Suppressor macrophage (primary cell): Measurements from ENCODE around the gene ANKRD6.
"Not testable (repeated sequence)": the region's sequence is repeated elsewhere in the genome, so short reads cannot be mapped to it uniquely, and the experiment has no call there.

Source experiments
- DNase-seq, 4 experiments: peaks; one replicate each; pipeline ENCODE4 v3.0.0-alpha.2; 2020 to 2022

ANKRD6 gene

DNA sequence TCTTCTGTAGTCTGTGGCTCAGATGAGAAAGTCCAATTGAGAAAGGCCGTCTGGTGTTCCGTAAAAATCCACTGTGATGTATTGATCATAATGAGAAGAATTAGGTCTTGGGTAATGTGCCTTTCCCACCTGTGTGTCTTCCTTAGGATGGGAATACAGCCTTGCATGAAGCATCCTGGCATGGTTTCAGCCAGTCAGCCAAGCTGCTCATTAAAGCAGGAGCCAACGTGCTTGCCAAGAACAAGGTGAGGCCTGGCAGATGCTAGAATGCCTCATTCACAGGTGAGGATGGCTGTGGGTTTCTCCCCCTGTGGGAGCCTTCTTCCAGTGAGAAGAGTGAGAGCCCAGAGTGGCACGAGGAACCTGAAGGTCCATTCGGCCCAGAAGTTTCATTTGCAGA lies 172.9 kb downstream of the ANKRD6 start:
- no peak for DNase-seq

DNA sequence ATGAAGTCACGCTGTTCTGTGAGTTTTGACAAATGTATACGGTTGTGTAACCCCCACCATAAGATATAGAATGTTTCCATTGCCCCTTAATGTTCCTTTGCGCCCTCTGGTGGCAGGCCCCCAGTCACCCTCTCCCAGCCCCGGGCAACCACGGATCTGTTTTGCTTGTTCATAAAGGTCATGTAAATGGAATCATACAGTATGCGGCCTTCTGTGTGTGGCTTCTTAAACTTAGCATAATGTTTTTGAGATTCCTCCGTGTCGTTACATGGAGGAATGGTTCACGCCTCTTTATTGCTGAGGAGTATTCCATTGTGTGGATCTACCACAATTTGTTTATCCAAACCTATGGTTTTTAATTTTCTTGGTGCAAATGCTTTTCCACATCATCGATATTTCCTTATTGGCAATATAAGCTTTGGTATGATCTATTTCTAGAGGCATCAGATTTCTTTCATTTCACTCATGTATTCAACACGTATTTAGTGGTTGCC lies 177.2 kb downstream of the ANKRD6 start:
- peak; percentile 76 to 89 (median 86) for DNase-seq

DNA sequence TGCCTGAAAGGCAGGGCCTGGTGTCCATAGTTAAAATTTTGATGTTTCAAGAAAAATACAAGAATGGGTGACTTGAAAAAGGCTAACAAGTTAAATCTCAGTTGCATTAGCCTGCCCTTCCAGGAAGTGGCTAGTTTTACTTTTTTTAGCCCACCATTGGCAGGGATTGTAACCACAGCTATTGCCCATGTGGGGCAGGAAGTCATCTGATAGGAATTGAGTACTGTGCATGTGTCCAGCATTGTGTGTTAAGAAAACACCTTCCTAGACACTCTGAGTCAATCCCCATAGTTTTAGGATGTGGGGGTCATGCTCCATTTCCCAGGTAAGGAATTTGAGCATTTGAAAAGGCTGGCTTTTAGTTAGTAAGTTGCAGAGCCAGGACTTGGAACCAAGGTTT lies 178.7 kb downstream of the ANKRD6 start:
- DNase-seq = peak in 2 of 4 experiments; percentile 8 to 22

DNA sequence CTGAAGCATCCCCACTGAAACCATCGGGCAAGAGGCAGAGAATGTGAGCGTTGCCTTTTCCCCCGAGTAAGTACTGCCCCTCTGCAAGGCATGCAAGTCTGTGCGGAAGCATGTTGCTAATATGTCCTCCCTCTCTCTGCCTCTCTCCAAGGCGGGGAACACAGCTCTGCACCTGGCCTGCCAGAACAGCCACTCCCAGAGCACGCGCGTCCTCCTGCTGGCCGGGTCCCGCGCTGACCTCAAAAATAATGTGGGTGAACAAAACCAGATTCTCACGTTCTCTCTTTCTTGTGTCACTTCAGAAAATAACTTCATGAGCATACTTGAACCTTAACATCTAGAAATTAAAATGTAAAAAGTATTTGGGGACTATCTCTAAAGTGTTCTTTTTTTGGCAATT lies 179.2 kb downstream of the ANKRD6 start:
- no peak for DNase-seq

DNA sequence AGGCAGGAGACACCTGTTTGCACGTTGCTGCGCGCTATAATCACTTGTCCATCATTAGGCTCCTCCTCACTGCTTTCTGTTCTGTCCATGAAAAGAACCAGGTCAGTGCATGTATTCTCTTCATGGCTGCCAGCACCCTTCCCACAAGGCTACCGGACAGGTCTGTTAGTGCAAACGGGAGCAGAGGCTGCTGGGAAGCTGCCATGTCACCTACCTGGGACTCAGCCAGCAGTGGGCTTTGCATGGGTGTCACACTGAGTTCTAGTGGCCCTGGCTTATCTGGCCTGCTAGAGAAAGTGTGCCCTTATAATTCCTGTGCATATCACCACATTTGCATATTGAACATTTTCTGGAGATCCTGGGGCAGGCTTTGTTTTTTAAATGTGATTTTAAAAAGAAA lies 180.8 kb downstream of the ANKRD6 start:
- no peak for DNase-seq

DNA sequence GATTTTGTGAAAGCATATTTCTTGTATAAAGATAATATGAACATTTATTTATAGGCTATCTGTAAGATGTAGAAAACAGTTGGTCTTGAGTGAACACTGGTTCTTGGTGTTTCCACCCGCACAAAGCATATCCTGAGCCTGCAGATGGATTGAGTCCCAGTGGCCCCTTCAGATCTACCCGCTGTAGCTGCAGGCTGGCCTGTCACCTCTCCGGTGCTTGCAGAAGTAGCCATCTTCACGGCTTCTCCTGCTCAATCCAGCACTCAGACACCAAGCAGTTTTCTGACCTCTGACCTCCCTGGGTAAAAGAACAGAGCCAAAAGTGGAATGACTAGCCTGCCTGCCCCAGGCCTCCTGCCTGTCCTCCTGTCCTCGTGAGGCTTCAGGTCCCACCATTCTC lies 182.9 kb downstream of the ANKRD6 start:
- no peak for DNase-seq

DNA sequence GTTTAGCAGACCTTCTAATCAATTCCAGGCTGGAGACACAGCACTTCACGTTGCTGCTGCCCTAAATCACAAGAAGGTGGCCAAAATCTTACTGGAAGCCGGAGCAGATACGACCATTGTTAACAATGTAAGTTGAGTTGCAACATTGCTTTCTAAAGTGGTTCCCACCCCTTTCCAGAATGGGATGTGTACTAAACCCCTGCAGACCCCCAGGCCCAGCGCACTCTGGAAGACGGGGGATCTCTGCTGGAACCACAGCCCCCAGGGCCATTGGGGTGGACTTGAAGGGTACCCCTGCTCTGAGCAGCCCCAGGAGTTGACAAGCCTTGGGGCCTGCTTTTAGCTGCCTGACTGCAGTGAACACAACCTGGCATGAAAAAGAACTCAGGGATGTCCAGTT lies 183.6 kb downstream of the ANKRD6 start:
- no peak for DNase-seq

DNA sequence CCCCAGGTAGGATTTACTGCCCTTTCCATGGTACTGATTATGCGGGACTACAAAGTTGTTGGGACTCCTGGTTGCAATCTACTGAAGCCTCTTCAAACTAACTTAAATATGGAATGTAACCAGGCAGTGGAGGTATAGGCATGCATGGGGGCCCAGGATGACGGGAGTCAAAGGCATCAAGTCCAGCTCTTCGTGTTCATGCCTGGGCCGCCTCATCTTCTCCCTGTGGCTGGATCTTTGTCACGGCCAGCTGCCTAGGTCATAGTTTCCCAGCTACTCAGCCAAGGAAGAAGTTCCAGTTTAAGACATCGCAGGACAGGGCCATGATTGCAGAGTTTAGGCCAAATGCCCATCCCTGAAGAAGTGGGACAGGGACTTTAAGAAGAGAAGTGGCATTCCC lies 185.1 kb downstream of the ANKRD6 start:
- no peak for DNase-seq

DNA sequence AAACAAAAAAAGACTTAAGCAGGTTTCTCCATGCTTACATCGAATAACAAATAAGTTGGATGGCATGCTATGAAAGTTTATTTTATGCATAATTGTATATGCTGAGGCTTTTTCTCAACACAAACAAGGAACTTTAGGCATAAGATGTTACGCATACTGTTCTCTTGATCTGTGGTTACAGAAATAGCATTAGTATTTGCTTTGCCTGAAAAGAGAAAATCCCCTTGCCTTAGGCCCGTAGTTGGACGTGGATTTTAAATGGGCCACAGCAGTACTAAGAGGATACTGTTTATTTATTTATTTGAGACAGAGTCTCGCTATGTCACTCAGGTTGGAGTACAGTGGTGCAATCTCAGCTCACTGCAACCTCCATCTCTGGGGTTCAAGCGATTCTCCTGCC lies 186.6 kb downstream of the ANKRD6 start:
- DNase-seq = no peak

DNA sequence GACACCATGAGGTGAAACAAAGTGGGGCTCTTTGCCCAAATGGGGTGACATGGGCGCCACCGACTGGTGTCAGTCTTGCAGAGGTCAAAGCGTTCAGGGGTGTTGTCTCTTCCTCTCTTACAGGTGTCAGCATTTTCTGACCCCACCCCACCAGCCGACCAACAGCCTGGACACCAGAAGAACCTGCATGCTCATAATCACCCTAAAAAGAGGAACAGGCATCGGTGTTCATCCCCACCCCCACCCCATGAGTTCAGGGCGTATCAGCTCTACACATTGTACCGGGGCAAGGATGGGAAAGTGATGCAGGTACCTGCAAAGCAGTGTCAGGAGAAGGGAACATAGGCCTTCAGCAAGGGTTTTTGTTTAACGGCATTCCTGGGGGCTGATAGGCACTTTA lies 190.8 kb downstream of the ANKRD6 start:
- no peak for DNase-seq

DNA sequence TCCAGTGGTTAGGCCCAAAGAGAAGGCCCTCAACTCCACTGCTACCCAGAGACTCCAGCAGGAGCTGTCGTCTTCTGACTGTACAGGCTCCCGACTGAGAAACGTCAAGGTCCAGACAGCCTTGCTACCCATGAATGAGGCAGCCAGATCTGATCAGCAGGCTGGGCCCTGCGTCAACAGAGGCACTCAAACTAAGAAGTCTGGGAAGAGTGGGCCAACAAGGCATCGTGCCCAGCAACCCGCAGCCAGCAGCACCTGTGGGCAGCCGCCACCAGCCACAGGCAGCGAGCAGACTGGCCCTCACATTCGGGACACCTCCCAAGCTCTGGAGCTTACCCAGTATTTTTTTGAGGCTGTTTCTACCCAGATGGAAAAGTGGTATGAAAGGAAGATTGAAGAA lies 197.5 kb downstream of the ANKRD6 start:
- DNase-seq = no peak

DNA sequence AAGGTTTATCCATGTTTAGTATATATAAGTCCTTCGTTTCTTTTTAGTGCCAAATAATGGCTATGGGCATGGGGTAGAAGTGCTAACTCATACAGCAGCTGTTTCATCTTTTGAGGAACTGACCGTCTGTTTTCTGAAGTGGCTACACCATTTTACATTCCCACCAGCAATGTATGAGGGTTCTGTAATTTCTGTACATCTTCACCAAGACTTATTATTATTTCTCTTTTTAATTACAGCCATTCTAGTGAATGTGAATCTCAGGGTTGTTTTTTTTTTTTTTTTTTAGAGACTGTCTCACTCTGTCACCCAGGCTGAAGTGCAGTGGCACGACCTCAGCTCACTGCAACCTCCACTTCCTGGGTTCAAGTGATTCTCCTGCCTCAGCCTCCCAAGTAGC lies 203.5 kb downstream of the ANKRD6 start:
- not testable (repeated sequence) for DNase-seq

DNA sequence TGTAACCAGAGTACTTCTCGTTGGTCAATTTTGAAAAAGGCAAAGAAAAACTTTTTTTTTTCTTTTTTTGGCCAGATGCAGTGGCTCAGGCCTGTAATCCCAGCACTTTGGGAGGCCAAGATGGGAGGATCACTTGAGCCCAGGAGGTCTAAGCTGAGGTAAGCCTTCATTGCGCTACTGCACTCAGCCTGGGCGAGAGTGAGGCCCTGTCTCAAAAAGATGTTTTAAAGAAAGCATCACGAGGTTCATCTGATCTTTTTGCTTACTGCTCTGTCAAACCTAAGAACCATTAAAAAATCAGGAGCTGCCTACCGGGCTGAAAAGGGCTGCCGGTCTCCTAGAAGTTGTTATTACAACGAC lies 205.0 kb downstream of the ANKRD6 start:
- no peak for DNase-seq

DNA sequence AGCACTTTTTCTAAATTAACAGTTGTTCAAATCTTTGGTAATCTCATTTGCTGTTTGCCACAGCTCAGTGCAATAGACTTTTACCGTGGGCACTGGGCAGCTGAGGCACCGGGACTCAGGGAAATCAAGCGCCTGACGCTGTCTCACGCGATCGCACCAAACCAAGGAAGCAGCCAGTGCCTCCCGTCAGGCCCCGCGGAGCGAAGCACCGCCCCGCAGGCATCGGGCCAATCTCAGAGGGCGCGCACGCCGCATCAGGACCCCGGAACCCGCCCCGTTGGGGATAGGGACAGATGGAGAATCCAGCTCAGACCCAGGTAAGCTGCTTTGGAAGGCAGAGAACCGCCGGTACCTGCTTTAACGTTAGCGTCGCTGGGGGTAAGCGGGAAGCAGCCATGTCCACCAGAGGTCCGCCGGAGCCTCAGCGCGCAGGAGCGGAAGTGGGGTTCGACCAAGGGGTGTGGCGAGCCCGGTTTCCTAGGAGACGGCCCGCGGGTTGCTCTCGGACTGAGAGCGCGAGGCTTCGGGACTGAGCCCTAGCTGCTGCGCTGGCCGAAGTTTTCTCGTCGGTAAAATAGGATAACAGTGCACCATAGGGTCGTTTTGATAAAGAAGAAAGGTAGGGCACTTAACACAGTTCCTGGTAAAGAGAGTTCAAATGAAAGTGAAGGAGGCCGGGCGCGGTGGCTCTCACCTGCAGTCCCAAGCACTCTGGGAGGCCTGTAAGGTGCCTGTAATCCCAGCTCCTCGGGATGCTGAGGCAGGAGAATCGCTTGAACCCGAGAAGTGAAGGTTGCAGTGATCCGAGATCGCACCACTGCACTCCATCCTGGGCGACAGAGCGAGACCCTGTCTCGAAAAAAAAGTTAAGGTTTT lies 205.6 kb downstream of the ANKRD6 start, which contains the start of gene LYRM2:
LYRM2 (minus strand) TSS at position 428 of the 876 bp plus-strand sequence; CDS start at position 397, 31 bp downstream.
- peak; percentile 96 to 97 (median 97) for DNase-seq

DNA sequence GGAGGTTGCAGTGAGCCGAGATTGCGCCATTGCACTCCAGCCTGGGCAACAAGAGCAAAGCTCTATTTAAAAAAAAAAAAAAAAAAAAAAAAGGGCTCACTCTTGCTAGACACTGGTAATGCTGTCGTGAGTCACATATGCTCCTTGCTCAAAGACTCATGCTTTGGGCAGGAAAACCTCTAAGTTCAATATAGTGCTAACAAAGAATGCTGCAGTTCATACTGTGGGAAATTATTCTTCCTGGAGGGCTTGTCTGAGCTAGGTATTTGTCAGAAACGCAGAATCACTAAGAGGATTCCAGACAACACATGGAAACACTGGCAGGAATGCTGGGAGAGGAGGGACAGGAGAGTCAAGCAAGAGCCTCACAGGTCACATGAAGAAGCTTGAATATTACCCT lies 207.9 kb downstream of the ANKRD6 start:
- no peak for DNase-seq

DNA sequence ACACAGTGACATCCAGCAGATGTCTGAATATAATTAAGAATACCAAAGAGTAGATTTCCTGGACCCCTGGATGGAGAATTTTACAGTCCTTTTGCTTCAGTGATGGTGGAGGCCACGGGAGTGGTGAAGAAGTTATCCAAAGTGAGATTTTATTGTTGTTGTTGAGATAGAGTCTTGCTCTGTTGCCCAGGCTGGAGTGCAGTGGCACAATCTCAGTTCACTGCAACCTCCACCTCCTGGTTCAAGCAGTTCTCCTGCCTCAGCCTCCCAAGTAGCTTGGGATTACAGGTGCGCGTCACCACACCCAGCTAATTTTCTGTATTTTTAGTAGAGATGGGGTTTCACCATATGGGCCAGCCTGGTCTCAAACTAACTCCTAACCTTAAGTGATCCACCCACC lies 208.6 kb downstream of the ANKRD6 start:
- DNase-seq = not testable (repeated sequence)

DNA sequence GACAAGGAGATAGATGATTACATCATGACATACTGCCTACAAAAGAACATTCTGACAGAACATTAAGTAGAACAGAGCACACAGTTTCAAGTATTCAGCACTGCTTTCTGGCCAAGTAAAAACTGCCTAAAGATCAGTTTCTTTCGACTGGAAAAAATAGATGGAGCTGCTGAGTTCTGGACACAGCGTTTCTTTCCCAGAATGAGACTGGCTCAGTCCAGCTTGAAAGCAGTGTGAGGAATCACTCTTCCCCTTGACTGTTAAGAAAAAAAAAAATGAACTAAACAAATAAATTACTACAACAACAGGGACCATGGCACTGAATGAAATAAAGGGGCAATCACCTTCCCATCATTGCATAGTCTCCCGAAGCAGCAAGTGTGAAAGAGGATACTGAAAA lies 210.0 kb downstream of the ANKRD6 start:
- no peak for DNase-seq

DNA sequence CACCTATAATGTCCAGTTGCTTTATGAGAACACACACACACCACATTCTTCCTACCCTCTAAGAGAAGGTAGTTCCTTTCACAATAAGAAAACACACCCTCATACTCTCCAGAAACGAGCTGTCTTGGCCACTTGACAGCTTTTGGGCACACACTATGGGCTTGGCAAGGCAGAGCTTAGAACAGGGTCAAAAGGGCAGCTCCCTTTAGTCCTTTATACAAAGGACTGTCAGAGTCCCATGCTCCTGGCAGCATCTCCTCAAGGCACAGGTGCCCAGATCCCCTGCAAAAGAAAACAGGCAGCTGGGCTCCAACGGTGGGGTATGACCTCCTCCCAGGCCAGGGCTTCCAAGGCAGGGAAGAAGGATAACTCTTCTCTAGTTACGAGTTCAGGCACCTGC lies 210.5 kb downstream of the ANKRD6 start:
- no peak for DNase-seq

DNA sequence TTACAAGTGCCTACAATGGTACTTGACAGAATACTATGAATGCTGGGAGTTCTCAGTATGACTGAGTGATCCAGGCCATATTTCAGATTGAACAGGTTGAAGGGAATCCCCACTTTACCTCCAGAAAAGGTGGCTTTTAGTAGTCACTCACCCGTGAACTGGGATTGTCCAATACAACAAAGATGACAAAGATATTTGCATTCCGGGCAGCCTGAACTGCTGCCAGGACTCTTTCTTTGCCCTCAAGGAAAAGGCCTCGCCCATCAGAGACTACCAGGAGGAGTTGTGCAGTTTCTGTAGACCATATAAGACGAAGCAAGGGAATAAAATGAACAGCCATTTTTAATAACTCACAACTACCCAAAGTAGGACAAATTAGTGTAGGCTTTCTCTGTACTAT lies 211.9 kb downstream of the ANKRD6 start:
- DNase-seq = no peak

DNA sequence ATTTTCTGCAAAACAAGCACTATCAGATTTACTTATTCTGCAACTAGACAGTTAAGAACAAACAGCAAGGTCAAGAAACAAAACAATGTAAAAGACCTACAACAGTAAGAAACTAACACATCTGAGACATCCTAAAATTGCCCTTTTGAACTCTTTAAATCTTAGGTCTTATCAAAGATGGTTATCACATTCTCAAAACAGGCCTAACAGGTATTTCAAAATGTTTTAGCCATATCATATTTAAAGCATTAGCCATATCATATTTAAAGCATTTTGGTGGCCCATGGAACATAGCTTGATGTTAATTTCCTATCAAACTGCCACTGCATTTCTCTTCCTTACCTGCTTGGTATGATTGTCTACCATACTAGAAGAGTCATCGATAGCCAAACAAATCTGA lies 216.7 kb downstream of the ANKRD6 start:
- DNase-seq = no peak

DNA sequence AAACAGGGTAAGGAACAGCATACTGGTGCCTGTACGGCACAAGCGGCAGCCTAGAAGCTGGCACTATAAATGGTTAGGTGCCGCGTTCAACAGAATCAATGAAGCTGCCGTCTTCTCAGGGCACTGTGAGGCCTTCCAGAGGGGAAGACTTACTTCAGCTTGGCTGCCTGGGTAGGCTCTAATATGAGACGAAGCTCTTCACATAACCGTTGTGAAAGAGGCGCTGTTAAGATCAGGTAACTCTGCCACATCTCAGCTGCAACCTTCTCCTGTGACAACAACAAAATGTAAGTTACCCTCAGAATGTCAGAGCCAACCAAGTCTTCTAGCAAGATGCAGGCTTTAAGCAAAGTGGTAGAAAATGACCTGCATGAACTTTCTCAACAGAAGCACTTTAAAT lies 217.6 kb downstream of the ANKRD6 start:
- no peak for DNase-seq

DNA sequence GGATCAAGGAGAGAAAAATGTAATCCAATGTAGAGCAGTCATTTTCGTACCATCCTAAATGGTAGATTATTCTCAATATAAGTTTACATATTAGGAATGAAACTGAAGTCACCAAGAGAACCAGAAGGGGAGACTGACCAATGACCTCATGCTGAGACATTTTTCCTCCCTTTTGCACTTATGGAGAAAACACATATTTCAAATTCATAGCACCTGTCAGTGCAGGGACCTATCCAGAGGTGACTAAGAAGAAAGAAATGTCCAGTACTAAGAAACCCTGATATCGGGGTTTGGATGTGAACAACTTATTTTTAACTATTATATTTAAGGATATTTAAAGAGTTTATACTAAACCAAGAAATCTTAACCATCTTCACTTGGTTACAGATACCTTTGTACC lies 222.2 kb downstream of the ANKRD6 start:
- DNase-seq = no peak

DNA sequence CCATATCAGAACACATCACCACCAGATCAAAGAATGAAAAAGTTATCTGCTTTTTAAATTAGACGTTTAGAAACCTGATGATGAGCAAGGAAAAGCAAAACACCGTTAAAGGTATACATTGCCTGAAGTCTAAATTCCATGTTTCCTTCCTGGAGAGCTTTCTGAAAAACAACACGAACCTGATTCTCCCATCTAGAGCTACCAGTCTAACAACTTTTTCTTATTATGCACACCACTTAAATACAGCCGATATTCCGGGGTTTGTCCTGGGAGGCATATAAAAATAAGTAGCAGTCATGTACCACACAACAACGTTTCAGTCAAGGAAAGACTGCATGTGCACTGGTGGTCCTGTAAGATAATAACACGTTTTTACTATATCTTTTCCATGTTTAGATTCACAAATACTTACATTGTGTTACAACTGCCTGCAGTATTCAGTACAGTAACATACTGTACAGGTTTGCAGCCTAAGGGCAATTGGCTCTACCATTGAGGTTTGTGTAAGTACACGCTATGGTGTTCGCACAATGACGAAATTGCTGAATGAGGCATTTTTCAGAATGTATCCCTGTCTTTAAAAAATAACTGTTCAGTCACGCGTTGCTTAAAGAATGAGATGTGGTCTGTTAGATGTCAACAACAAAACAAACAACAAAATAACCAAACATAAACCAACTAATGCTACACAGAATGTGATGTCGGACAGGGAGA lies 224.7 kb downstream of the ANKRD6 start:
- no peak for DNase-seq

DNA sequence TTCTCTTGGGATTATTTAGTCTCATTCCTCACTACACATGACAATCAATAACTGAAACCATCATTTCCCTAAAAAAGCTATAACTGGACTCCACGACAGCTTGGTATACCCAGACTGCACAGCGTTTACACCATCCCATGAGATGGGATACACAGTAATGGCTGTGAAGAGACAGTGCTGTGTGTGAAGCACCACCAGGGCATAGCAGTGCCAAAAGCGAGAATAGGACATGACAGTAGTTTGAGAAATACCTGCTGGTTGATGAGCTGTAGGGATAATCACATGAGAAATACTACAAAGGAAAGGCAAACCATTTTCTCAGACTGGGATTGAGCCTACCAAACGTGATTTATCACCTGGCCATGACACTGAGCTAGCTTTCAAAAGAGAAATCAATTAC lies 228.0 kb downstream of the ANKRD6 start:
- DNase-seq = no peak
